Activated CD4-positive, alpha-beta T cell treated with anti-CD3 and anti-CD28 coated beads, Interleukin-2, amount 50 U/mL, for 4 hours (primary cell): ENCODE data around the gene LRRC8D.

Experiments used
- DNase-seq, 2 experiments: peaks; one replicate each; pipeline ENCODE4 v3.0.0-alpha.2; 2020

LRRC8D gene

DNA sequence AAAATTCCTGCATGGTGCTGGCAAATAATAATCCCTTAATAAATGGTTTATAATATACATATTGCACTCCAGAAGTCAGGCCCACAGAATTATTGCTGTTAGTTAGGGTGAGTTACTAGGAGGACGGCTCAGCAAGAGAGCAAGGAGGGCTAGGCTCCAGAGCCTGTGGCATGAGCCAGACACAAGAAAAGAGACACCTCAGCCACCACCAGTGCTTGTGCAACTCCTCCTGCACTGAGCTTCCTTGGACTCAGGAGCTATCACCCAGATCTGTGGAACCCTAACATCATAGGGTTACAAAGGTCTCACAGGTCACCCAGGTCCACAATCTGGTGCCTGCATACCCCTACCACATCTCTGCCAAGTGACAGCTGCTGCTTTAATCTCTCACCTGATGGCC is 12.8 kb upstream of the LRRC8D start:
- no peak for DNase-seq

- no peak for DNase-seq
Measured at GRCh38 chr1:89808441-89809117, 12.3 kb upstream of the LRRC8D start.

DNA sequence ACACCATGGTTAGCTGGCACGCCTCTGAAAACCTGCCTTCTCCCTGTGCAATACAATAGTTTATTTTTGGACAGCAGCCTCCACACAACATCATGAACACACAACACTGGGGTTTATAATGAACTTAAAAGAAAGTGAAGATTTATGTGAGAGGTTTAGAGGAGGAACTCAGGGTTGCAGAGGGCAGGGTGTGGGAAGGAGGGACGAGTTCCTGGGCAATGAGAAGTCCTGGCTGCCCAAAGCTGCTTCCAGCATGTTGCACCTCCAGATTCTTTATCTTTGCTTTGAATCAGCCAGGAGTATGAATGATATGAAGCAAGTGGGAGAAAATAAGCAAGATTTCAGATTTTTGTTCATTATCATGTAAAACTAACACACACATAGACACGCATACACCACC is 11.3 kb upstream of the LRRC8D start:
- no peak for DNase-seq

DNA sequence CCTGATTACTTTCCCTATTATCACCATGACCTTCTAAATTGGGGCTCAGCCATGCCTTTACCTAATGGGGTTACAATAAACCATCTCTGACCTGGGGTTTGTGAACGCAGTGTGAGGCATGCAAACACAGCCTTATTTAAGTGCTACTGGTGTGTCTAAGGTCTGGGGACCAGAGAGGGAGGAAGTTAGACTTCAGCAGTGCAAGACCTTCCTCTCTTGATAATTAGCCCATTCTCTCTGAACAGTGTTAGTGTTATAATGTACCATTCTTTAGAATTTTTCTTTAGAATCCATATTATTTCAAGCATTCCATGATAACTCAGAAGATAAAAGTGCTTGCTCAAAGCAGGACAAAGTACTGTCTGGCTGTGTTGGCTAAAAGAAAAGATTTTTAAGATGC is 10.5 kb upstream of the LRRC8D start:
- no peak for DNase-seq

GRCh38 chr1:89810880-89811279 is 10.0 kb upstream of the LRRC8D start:
- DNase-seq: no peak

DNA sequence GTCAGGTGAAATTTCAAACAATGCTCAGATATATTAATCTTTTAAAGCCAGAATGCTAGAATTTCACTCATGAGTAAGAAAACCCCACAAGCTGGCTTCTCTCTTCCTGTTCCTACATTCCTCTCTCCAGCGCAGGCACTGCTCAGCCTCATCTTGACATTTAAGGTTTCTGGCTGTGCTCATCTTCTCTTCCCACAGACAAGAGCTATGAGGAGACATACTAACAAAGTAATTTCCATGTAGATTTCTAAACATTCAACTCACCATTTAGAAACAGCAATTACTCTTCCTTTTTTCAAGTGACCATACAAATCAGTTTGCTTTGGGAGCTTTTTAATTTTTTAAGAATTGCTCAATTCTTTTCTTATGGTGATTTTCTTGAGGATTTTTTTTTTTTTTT is 7.8 kb upstream of the LRRC8D start:
- no peak for DNase-seq

DNA sequence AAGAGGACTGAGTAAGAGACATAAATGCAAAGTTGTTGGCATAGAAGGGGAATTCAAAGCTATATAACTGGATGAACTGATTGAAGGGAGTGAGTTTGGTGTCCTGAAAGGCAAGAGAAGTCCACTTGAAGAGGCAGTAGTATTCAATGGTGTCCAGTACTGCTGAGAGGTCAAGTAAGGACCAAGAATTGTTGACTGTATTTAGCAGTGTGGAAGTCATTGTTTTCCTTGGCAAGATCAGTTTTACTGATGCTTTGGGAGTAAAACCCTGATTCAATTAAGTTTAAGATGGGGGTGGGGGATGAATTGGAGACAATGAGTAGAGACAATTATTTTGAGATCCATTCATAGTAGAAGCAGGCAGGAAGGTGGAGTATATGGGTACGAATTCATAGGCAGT is 5.8 kb upstream of the LRRC8D start:
- no peak for DNase-seq

DNA sequence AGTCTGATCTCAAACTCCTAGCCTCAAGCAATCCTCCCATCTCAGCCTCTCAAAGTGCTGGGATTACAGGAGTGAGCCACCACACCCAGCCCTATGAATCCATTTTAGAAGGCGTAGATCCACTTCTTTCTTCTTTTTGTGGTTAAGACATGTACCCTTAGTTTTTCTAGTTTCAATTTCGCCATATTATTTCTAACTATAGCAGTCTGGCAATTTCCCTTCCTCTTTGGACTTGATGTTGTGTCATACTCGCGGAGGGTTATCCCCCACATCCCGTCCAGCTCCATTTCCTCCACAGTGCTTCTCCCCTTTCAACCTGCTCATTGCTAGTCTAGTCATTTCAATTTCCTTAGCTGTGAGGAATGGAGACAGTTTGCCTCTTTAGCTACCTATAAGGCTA is 5.2 kb upstream of the LRRC8D start:
- DNase-seq: no peak

DNA sequence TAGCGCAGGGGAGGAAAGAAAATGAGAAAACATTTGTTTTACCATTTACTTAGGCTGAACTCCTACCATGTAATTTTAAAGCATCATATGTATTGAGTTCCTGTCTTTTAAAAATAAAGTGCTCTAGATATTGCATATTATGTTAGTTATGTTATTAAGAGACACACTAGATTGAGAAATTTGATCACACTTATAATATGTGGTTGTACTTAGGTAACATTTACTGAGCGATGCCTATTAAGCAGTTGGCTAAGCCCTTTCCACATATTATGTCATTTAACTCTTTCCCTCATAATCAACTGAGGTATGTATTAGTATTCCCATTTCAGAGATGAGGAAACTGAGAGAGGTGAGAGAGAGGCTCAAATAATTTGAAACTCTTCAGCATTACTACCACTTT is 4.5 kb upstream of the LRRC8D start:
- no peak for DNase-seq

- peak; percentile 35 to 37 for DNase-seq
Measured at GRCh38 chr1:89821322-89822108, 683 bp downstream of the LRRC8D start.

DNA sequence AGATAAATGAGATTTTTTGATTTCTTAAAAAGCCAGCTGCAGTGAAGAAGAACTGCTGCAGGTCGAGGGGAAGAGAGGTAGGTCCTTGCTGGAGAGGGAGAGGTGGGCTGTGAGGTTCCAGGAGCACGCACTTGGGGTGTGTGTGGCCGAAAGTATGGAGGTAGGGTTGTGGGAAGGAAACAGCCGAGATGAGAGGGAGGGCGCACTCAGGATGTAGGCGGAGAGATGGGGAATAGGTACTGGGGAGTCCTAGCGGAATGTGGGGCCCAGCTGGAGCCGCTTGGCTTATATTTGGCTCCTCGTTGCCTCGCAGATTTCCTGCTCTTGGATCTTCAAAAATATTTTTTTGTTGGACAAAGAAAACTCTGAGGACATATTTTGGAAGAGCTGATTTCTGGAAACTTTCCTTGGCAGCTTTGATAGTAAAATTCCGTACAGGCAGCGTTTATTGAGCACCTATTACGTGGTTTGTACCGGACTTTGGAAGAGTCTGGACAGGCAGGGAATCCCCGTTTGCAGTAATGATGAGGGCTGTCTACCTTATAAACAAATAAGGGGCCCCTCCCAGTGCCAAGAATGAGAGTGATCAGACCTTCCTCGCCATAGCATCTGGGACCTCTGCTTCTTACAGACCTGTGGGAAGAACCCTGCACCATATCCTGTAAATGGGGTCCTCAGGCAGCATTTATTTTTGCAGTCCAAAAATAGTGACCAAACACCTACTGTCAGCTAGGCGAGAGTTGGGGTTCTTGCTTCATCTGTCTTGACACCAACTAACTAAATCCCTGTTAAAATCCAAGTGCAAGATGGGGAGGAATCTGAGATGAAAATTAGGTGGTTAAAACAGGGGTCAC is 1.5 kb downstream of the LRRC8D start:
- DNase-seq: no peak

DNA sequence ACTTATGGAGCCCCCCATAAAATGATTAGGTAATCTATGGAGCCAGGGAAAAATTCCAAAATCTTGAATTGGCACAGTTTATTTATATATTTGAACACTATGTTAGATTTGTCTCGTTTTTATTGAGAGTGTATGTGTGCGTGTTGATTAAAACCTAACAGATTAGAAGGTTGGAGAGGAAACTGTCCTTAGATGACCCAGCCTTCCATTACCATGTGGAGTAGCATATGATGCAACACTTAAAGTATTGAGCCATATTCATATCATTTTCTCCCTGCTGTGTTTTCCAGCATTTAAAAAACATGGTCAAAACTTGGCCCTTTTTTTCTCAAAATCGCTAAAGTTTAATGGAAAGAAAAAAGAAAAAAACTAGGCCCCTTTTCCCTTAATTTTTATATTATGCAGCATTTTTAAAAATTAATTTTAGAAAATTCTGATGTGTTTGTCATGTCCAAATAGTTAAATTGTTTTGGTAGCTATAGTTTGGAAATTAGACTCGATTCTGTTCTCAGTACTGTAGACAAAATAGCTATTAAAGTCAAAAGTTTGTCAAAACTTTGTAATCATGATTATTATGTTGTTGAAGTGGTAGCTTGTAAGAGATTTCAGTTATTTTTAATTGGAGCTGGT is 2.3 kb downstream of the LRRC8D start:
- DNase-seq: no peak

DNA sequence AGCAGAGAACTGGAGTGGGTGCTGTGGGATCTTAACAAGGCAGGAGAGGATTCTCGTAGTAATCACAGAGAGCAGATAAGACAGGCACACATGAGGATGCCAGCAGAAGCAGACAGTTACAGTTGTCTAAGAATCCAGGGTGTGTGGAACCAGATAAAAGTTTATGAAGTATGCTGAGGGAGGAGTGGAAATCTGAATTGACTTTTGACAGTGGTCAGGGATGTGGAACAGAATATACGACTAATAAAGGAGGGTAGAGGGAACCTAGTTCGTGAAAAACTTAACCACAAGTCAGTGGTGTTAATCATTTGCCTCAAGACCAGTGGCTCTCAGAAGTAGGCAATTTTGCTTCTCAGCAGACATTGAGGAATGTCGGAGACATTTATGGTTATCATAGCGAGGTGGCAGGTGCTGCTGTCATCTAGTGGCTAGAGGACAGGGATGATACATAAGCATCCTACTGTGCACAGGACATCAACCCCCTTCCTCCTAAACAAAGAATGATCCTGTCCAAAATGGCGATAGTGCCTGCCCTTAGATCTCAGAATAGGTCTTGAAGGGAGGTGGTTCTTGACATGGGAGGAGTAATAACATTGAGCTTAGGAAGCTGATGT is 3.0 kb downstream of the LRRC8D start:
- no peak for DNase-seq

GRCh38 chr1:89826594-89826993 is 5.8 kb downstream of the LRRC8D start:
- DNase-seq: no peak

GRCh38 chr1:89827330-89827729 is 6.5 kb downstream of the LRRC8D start:
- no peak for DNase-seq

DNA sequence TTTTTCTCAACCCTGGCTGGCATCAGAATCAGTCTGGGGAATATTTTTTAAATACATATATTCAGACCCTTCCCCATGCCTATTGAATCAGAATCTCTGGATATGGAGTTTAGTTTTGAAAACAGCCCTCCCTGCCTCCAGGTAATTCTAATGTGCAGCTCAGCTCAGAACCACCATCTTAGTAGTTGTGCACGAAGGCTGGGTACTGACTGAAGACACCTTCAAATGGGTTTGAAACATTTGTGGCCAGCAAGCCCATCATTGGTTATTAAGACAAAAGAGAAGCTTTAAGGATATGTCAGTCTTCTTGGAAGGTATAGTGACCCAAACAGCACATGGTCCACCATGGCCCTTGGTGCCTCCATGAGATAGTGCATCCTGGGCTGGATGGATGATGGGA is 7.1 kb downstream of the LRRC8D start:
- no peak for DNase-seq

DNA sequence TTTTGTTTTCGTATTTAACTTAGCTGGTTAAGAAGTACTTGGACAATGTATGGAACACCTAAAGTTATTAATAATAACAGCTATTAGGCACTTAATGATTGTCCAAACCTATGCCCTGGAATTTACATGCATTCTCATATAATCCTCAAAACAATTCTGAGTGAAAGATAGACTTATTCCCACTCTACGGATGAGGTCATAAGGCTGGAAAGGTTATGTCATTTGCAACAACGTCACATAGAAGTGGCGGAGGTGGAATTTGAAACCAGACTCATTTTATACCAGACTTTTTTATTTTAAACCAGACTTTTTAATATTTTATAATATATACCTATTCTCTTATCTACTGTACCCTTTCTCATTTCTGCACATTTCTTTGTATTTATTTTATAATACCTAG is 8.4 kb downstream of the LRRC8D start:
- no peak for DNase-seq

GRCh38 chr1:89831462-89832120 is 10.8 kb downstream of the LRRC8D start:
- no peak for DNase-seq

GRCh38 chr1:89832496-89833127 is 11.8 kb downstream of the LRRC8D start:
- DNase-seq: no peak

- no peak for DNase-seq
Measured at GRCh38 chr1:89833183-89834082, 12.6 kb downstream of the LRRC8D start.
